ENCODE results near the gene CNTFR.

DNA sequence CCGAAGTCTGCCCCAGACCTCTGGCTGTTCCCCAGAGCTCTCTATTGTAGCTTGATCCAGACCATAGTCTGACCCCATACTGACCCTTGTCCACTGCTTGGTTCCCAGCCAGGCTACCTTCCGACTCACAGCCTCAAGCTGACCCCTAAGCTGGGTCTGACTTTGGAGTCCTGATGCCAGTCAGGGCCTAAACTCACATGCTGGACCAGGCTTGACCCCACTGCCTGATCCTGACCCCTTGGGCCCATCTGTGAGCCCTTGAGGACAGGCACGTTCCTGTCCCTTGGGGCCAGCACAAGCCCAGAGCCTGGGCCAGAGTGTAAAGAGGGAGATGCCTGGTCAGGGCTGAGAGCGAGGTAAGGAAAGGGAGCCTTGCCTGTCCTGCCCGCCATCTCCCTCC lies 34.0 kb downstream of the CNTFR start:
- TF ChIP-seq, protein P1, sequence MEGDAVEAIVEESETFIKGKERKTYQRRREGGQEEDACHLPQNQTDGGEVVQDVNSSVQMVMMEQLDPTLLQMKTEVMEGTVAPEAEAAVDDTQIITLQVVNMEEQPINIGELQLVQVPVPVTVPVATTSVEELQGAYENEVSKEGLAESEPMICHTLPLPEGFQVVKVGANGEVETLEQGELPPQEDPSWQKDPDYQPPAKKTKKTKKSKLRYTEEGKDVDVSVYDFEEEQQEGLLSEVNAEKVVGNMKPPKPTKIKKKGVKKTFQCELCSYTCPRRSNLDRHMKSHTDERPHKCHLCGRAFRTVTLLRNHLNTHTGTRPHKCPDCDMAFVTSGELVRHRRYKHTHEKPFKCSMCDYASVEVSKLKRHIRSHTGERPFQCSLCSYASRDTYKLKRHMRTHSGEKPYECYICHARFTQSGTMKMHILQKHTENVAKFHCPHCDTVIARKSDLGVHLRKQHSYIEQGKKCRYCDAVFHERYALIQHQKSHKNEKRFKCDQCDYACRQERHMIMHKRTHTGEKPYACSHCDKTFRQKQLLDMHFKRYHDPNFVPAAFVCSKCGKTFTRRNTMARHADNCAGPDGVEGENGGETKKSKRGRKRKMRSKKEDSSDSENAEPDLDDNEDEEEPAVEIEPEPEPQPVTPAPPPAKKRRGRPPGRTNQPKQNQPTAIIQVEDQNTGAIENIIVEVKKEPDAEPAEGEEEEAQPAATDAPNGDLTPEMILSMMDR (IDR thresholded peaks at IDR 0.05): no peak
- TF ChIP-seq POLR2A (IDR thresholded peaks at IDR 0.05): no peak
